Fibroblast of mammary gland (primary cell): ENCODE measurements around the gene ELFN2.

Source experiments
- DNase-seq: peaks from one replicate; pipeline ENCODE4 v3.0.0-alpha.2; 2010; ENCODE audit warnings: low read depth
- H3K4me3 ChIP-seq: 2 replicates; pipeline ENCODE4 v1.5.1; 2011; ENCODE audit warnings: low read depth, mild to moderate bottlenecking, low read length, moderate library complexity; ENCODE audit not compliant: control insufficient read depth
- CTCF ChIP-seq: conservative IDR thresholded peaks from 2 replicates; pipeline ENCODE4 v1.5.1; 2011; ENCODE audit warnings: low read depth, low read length, inconsistent platforms; ENCODE audit not compliant: control insufficient read depth, insufficient read depth

Gene ELFN2

GRCh38 chr22:37427711-37428635 lies 694 bp upstream of the ELFN2 start:
- peak overlapping the region; percentile 48 for H3K4me3 ChIP-seq
- DNase-seq = no peak
- no peak for TF ChIP-seq CTCF

GRCh38 chr22:37426706-37427134 lies 559 bp downstream of the ELFN2 start:
- DNase-seq = no peak
- H3K4me3 ChIP-seq = peak overlapping the region; percentile 48
- TF ChIP-seq CTCF = no peak

- no peak for TF ChIP-seq CTCF
- H3K4me3 ChIP-seq = peak overlapping the region; percentile 48
- no peak for DNase-seq
Measured at GRCh38 chr22:37425800-37426705, 1.2 kb downstream of the ELFN2 start.

- no peak overlapping the region for H3K4me3 ChIP-seq
- DNase-seq = no peak
- TF ChIP-seq CTCF = no peak
Measured at GRCh38 chr22:37425369-37425768, 1.9 kb downstream of the ELFN2 start.

- H3K4me3 ChIP-seq = no peak overlapping the region
- no peak for DNase-seq
- TF ChIP-seq CTCF = no peak
Measured at GRCh38 chr22:37423283-37423682, 4.0 kb downstream of the ELFN2 start.

- no peak for DNase-seq
- no peak overlapping the region for H3K4me3 ChIP-seq
- no peak for TF ChIP-seq CTCF
Measured at GRCh38 chr22:37421468-37421877, 5.8 kb downstream of the ELFN2 start.
